Endothelial cell of umbilical vein (primary cell): ENCODE measurements around the gene ACSS1. TPM values are rescaled to one million over a fixed set of nuclear protein-coding genes. Genes with fewer than 3 reads are reported as not detected.

ENCODE experiments used
- BruUV-seq: library from RNA; stranded (reverse); fragments of 400-500 nt; replicated peaks from 2 replicates; lab custom pipeline; 2021; lab: Mats Ljungman, UMichigan
- CTCF ChIA-PET: fragments of 300-600, 350-600 bp; sonication (Branson Sonifier 250); formaldehyde crosslinking; loops from one replicate; lab custom pipeline; 2021; ENCODE audit warnings: antibody characterized with exemption, inconsistent platforms; lab: Charles Lee
- POLR2A ChIA-PET: fragments of 300-600, 350-600 bp; sonication (Branson Sonifier 250); formaldehyde crosslinking; loops from one replicate; lab custom pipeline; 2021; ENCODE audit warnings: antibody characterized with exemption, inconsistent platforms; lab: Charles Lee
- DNase-seq: peaks from one replicate; pipeline ENCODE4 v3.0.0-alpha.2; 2011; ENCODE audit warnings: low read depth, low spot score
- FAIRE-seq: peaks from 2 replicates; lab custom pipeline; 2011; peaks lifted over from hg19 to GRCh38; lab: Jason Lieb, UNC
- H2AFZ ChIP-seq: 2 replicates; pipeline ENCODE4 v1.6.0; 2012; ENCODE audit warnings: low read depth, low read length, control low read depth, inconsistent platforms
- H3K27ac ChIP-seq: 2 replicates; pipeline ENCODE4 v1.5.1; 2011; ENCODE audit warnings: low read depth, mild to moderate bottlenecking, control low read depth, low read length, moderate library complexity; ENCODE audit not compliant: insufficient read depth
- H3K27me3 ChIP-seq, 2 experiments: 2 replicates each; pipeline versions ENCODE4 v1.6.0 to v1.6.1; 2011; ENCODE audit warnings: low read length in 2 of 2, mixed read lengths in 1 of 2; ENCODE audit not compliant: control insufficient read depth in 2 of 2, insufficient read depth in 2 of 2
- H3K36me3 ChIP-seq, 2 experiments: 2 replicates in 1 of 2; 3 replicates in 1 of 2; pipeline ENCODE4 v1.5.1; 2011; ENCODE audit warnings: low read length in 2 of 2, mild to moderate bottlenecking in 1 of 2, moderate library complexity in 1 of 2; ENCODE audit not compliant: control insufficient read depth in 2 of 2, insufficient read depth in 2 of 2; ENCODE audit errors: extremely low read depth in 1 of 2
- H3K4me1 ChIP-seq: 3 replicates; pipeline ENCODE4 v1.5.1; 2011; ENCODE audit warnings: mild to moderate bottlenecking, low read length; ENCODE audit not compliant: control insufficient read depth, insufficient read depth; ENCODE audit errors: extremely low read depth
- H3K4me2 ChIP-seq: 2 replicates; pipeline ENCODE4 v1.6.1; 2011; ENCODE audit warnings: low read length, control low read depth, mixed read lengths; ENCODE audit not compliant: insufficient read depth
- H3K4me3 ChIP-seq, 3 experiments: fragments of 200-600 bp in 1 of 3; sonication (generic), shearing (Covaris generic) in 1 of 3; replicated peaks in 1 of 3; 2 replicates each; pipeline ENCODE4 v1.5.1; 2011 to 2016; ENCODE audit warnings: control low read depth in 3 of 3, low read length in 3 of 3, mild to moderate bottlenecking in 2 of 3, inconsistent platforms in 1 of 3, low read depth in 1 of 3, moderate library complexity in 1 of 3; ENCODE audit not compliant: insufficient read depth in 1 of 3
- H3K79me2 ChIP-seq: 2 replicates; pipeline ENCODE4 v1.6.0; 2012; ENCODE audit warnings: low read length, inconsistent platforms; ENCODE audit not compliant: control insufficient read depth, insufficient read depth
- H3K9ac ChIP-seq: replicated peaks from 2 replicates; pipeline ENCODE3; 2011; ENCODE audit warnings: low read length, control low read depth; ENCODE audit not compliant: insufficient read depth; ENCODE audit errors: extremely low read depth
- H3K9me1 ChIP-seq: replicated peaks from 3 replicates; pipeline ENCODE4 v1.6.0; 2011; ENCODE audit warnings: mild to moderate bottlenecking, low read length; ENCODE audit not compliant: control insufficient read depth, insufficient read depth; ENCODE audit errors: extremely low read depth
- H3K9me3 ChIP-seq: replicated peaks from 2 replicates; pipeline ENCODE4 v1.5.1; 2012; ENCODE audit warnings: low read length, inconsistent platforms; ENCODE audit not compliant: control insufficient read depth, insufficient read depth
- H4K20me1 ChIP-seq: replicated peaks from 2 replicates; pipeline ENCODE3; 2011; ENCODE audit warnings: mild to moderate bottlenecking, low read length; ENCODE audit not compliant: control insufficient read depth, insufficient read depth; ENCODE audit errors: extremely low read depth
- CTCF ChIP-seq, 2 donors: IDR thresholded peaks; 1 replicate in 1 of 2; 2 replicates in 1 of 2; pipeline ENCODE4 v1.5.1; 2011; ENCODE audit warnings: low read length in 2 of 2, mild to moderate bottlenecking in 2 of 2, moderate library complexity in 2 of 2, control low read depth in 1 of 2, inconsistent platforms in 1 of 2, low read depth in 1 of 2; ENCODE audit not compliant: insufficient read depth in 1 of 2; ENCODE audit errors: extremely low read depth in 1 of 2
- EZH2 ChIP-seq: IDR thresholded peaks from 2 replicates; pipeline ENCODE4 v1.6.1; 2012; ENCODE audit warnings: borderline replicate concordance, low read depth, mild to moderate bottlenecking, moderate library complexity, low read length, inconsistent platforms; ENCODE audit not compliant: severe bottlenecking
- FOS ChIP-seq: IDR thresholded peaks from 2 replicates; pipeline ENCODE4 v1.6.1; 2011; ENCODE audit warnings: mild to moderate bottlenecking, low read length, moderate library complexity, borderline replicate concordance; ENCODE audit not compliant: insufficient read depth
- GATA2 ChIP-seq: IDR thresholded peaks from 2 replicates; pipeline ENCODE4 v1.7.0; 2011; ENCODE audit warnings: low read depth, mild to moderate bottlenecking, moderate library complexity, mixed read lengths, low read length; ENCODE audit not compliant: insufficient read length, insufficient read depth
- JUN ChIP-seq: IDR thresholded peaks from 2 replicates; pipeline ENCODE4 v1.6.1; 2011; ENCODE audit warnings: borderline replicate concordance, low read depth; ENCODE audit not compliant: insufficient read length, insufficient read depth
- MAX ChIP-seq: IDR thresholded peaks from 2 replicates; pipeline ENCODE4 v1.6.1; 2011; ENCODE audit not compliant: insufficient read depth, insufficient read length
- MYC ChIP-seq: IDR thresholded peaks from one replicate; pipeline ENCODE4 v1.6.1; 2011; ENCODE audit warnings: mild to moderate bottlenecking, low read depth, low read length
- POLR2A ChIP-seq: IDR thresholded peaks from 2 replicates; pipeline ENCODE4 v1.6.1; 2012; ENCODE audit warnings: low read depth, mild to moderate bottlenecking, control low read depth, low read length
- POLR2AphosphoS5 ChIP-seq: IDR thresholded peaks from 2 replicates; pipeline ENCODE4 v1.6.1; 2012; ENCODE audit warnings: low read depth, mild to moderate bottlenecking, control low read depth, low read length, moderate library complexity; ENCODE audit not compliant: insufficient read depth
- dilution Hi-C: fragments of 300-500 bp; cut with MboI; formaldehyde crosslinking; loops from one replicate; pipeline ENCODE4 v1.15.0; 2019; ENCODE audit warnings: low sequenced_read_pairs; ENCODE audit not compliant: extremely low pct_ligation_motif_present
- intact Hi-C: fragments of 100-400 bp; cut with micrococcal nuclease; formaldehyde crosslinking; loops from one replicate; pipeline ENCODE4 v1.10.0; 2022
- polyA plus RNA-seq, 4 experiments: library from polyadenylated mRNA; depleted of rRNA in 3 of 4; stranded (reverse) in 3 of 4; unstranded in 1 of 4; fragments of >200 nt; gene quantifications; 2 replicates each; pipeline versions ENCODE4 v1.2.1 to v1.2.3, GENCODE V29; 2011 to 2012; ENCODE audit warnings: missing spikeins in 1 of 4
- total RNA-seq: library from RNA; stranded (reverse); gene quantifications from 2 replicates; pipeline ENCODE4 v1.2.3, GENCODE V29; 2021

ACSS1 gene
- total and polyA plus RNA-seq, 2 donors (not counting 3 experiments of a cell fraction or from before 2014, with no cell fraction given) = 6.2 to 17.9 TPM

- DNase-seq (no peak), FAIRE-seq (no peak)
- Histone ChIP-seq H3K79me2 (no peaks in the 10 kb centered on the region), H3K9me1 (no peaks in the 10 kb centered on the region), H3K4me3 (no peak overlapping the region), H3K36me3 (no peaks in the 10 kb centered on the region), H3K4me2 (no peak overlapping the region), H3K9ac (no peak overlapping the region), H3K4me1 (no peaks in the 10 kb centered on the region), H3K27ac (no peak overlapping the region), H2AFZ (no peak overlapping the region), H4K20me1 (no peaks in the 10 kb centered on the region), H3K27me3 (peaks cover 0 to 2% of the 10 kb centered on the region in 2 experiments), H3K9me3 (no peaks in the 10 kb centered on the region)
- CTCF ChIA-PET = no interaction called here
- BruUV-seq = no TSS peak
- TF ChIP-seq JUN = no peak
- TF ChIP-seq CTCF (IDR thresholded peaks at IDR 0.05; ENCODE audit: extremely low read depth in 1 of 2, insufficient read depth in 1 of 2, low read depth in 1 of 2, low read length in 2 of 2) = no peak
- no peak for TF ChIP-seq POLR2AphosphoS5
- no peak for TF ChIP-seq MYC
- no peak for TF ChIP-seq MAX
- no peak for TF ChIP-seq EZH2
- no peak for TF ChIP-seq FOS
- TF ChIP-seq GATA2 = no peak
- TF ChIP-seq POLR2A = no peak
- dilution Hi-C loops = no loop called here
- POLR2A ChIA-PET = no interaction called here
- intact Hi-C loops = no loop called here
These were observed 7.2 kb downstream of the ACSS1 start for GRCh38 chr20:25050501-25051350.
